Thyroid gland (tissue), 4 donors: ENCODE data around the gene GLA.

Experiments used
- POLR2A ChIP-seq, 2 donors: fragments of 450-650 bp; IDR thresholded peaks; one replicate each; pipeline ENCODE4 v1.6.1; 2017; ENCODE audit warnings: antibody characterized with exemption in 2 of 2, mild to moderate bottlenecking in 2 of 2, moderate library complexity in 1 of 2
- TF ChIP-seq, protein P1 (sequence below), 6 experiments: fragments of 200-600 bp in 3 of 6; fragments of 450-650 bp in 3 of 6; sonication (generic) in 3 of 6; IDR thresholded peaks; one replicate each; pipeline ENCODE4 v1.5.1; 2016 to 2019; ENCODE audit warnings: antibody characterized with exemption in 6 of 6, mild to moderate bottlenecking in 2 of 6, inconsistent platforms in 1 of 6, moderate library complexity in 1 of 6

DNA sequence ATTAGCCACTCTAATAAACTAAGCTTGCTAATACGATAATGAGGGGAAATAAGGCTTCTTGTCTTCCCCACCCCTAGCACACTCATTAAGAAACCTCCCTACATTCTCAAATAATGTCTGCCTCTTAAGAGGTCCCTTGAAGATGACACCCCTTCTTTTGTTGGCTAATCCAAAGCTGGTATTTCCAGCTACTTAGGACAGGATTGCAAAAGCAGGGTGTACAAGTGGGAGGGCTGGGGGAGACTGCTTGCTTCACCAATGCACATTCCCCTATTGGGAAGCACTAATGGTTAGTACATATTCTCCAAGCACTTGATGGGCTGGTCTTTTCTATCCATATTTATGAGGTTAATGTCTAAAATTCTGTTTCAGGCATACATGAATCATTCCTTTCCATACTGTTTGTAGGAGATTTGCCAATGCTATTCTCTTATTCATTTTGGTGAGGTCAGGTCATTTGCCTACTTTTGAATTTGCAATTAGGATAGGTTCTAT is 42.4 kb downstream of the GLA start:
- TF ChIP-seq, protein P1, sequence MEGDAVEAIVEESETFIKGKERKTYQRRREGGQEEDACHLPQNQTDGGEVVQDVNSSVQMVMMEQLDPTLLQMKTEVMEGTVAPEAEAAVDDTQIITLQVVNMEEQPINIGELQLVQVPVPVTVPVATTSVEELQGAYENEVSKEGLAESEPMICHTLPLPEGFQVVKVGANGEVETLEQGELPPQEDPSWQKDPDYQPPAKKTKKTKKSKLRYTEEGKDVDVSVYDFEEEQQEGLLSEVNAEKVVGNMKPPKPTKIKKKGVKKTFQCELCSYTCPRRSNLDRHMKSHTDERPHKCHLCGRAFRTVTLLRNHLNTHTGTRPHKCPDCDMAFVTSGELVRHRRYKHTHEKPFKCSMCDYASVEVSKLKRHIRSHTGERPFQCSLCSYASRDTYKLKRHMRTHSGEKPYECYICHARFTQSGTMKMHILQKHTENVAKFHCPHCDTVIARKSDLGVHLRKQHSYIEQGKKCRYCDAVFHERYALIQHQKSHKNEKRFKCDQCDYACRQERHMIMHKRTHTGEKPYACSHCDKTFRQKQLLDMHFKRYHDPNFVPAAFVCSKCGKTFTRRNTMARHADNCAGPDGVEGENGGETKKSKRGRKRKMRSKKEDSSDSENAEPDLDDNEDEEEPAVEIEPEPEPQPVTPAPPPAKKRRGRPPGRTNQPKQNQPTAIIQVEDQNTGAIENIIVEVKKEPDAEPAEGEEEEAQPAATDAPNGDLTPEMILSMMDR (IDR thresholded peaks at IDR 0.05), result no peak
- TF ChIP-seq POLR2A (IDR thresholded peaks at IDR 0.05), result no peak
